HG02678 (cell line): ENCODE results near the gene MAP4K3.

Experiments
- ATAC-seq: cut with Tn5 transposase; IDR thresholded peaks from one replicate; pipeline ENCODE4 v1.9.1; 2021; ENCODE audit warnings: mild to moderate bottlenecking, moderate library complexity; ENCODE audit not compliant: unreplicated experiment

MAP4K3 gene

GRCh38 chr2:39213015-39213414, 224.1 kb downstream of the MAP4K3 start:
- ATAC-seq, result no peak

- no peak for ATAC-seq
Observed at GRCh38 chr2:39210846-39211245, 226.2 kb downstream of the MAP4K3 start.

- ATAC-seq, result no peak
Observed at GRCh38 chr2:39203382-39203781, 233.7 kb downstream of the MAP4K3 start.

- ATAC-seq, result no peak
Observed at GRCh38 chr2:39202639-39203369, 234.3 kb downstream of the MAP4K3 start.
